HepG2 (cell line): ENCODE data around the gene TSGA10IP. TPM values are rescaled to one million over a fixed set of nuclear protein-coding genes. Genes with fewer than 3 reads are reported as not detected.

Source experiments
- HNF4A ChIP-seq: sonication (generic); formaldehyde crosslinking; IDR thresholded peaks from 2 replicates; pipeline ENCODE4 v1.4.0; 2020; ENCODE audit warnings: missing genetic modification reagents
- IRF2 ChIP-seq: IDR thresholded peaks from 2 replicates; pipeline ENCODE4 v1.6.1; 2018; ENCODE audit warnings: missing genetic modification reagents, missing compliant biosample characterization
- MYPOP ChIP-seq: sonication (generic); formaldehyde crosslinking; IDR thresholded peaks from 2 replicates; pipeline ENCODE4 v1.8.1; 2023; ENCODE audit warnings: mild to moderate bottlenecking, moderate library complexity, missing genetic modification reagents
- NRL ChIP-seq: sonication (generic); formaldehyde crosslinking; IDR thresholded peaks from 2 replicates; pipeline ENCODE4 v1.5.0; 2020; ENCODE audit warnings: missing genetic modification reagents, mild to moderate bottlenecking, moderate library complexity, borderline replicate concordance
- PTBP1 ChIP-seq: fragments of 200-400 bp; formaldehyde crosslinking; IDR thresholded peaks from 2 replicates; pipeline ENCODE4 v1.6.1; 2018; ENCODE audit warnings: low read length, low read depth; ENCODE audit not compliant: poor library complexity, severe bottlenecking
- THAP11 ChIP-seq: IDR thresholded peaks from 2 replicates; pipeline ENCODE4 v1.6.1; 2016; ENCODE audit warnings: missing biosample characterization, missing genetic modification reagents
- ZFP36L1 ChIP-seq: sonication (generic); formaldehyde crosslinking; IDR thresholded peaks from 2 replicates; pipeline ENCODE4 v1.8.0; 2022; ENCODE audit warnings: mild to moderate bottlenecking, missing genetic modification reagents, moderate library complexity
- ZNF138 ChIP-seq: sonication (generic); formaldehyde crosslinking; IDR thresholded peaks from 2 replicates; pipeline ENCODE4 v1.5.0; 2020; ENCODE audit warnings: mild to moderate bottlenecking, low read depth, missing genetic modification reagents
- ZNF687 ChIP-seq: sonication (generic); formaldehyde crosslinking; IDR thresholded peaks from 2 replicates; pipeline ENCODE4 v1.5.1; 2020; ENCODE audit warnings: mild to moderate bottlenecking, missing genetic modification reagents, moderate library complexity
- ZNF709 ChIP-seq: sonication (generic); formaldehyde crosslinking; IDR thresholded peaks from 2 replicates; pipeline ENCODE4 v1.5.0; 2020; ENCODE audit warnings: mild to moderate bottlenecking, missing genetic modification reagents
- ZNF770 ChIP-seq: sonication (generic); formaldehyde crosslinking; IDR thresholded peaks from 2 replicates; pipeline ENCODE4 v1.5.0; 2020; ENCODE audit warnings: mild to moderate bottlenecking, missing genetic modification reagents
- ZSCAN21 ChIP-seq: sonication (generic); formaldehyde crosslinking; IDR thresholded peaks from 2 replicates; pipeline ENCODE4 v1.8.0; 2022; ENCODE audit warnings: mild to moderate bottlenecking, missing genetic modification reagents, moderate library complexity, borderline replicate concordance
- polyA plus RNA-seq, 8 experiments: library from polyadenylated mRNA; depleted of rRNA in 3 of 8; stranded (reverse) in 7 of 8; unstranded in 1 of 8; fragments of >200 nt; fragmentation: Illumina TruSeq in 4 of 8; extraction: Trizol in 4 of 8; gene quantifications; 2 replicates each; pipeline versions ENCODE4 v1.2.1 to v1.2.3, GENCODE V29; 2011 to 2016; ENCODE audit warnings: low read depth in 4 of 8, missing spikeins in 1 of 8, mixed read lengths in 1 of 8; ENCODE audit not compliant: insufficient read depth in 1 of 8
- total RNA-seq, 5 experiments: library from RNA; depleted of rRNA; stranded (reverse); fragments of >200 nt; fragmentation: Illumina TruSeq; extraction: Trizol; gene quantifications; 2 replicates each; pipeline ENCODE4 v1.2.3, GENCODE V29; 2016; ENCODE audit warnings: low read depth in 1 of 5
- TF ChIP-seq, protein P1 (sequence below): sonication (generic); formaldehyde crosslinking; IDR thresholded peaks from 2 replicates; pipeline ENCODE4 v1.8.1; 2023; ENCODE audit warnings: mild to moderate bottlenecking, inconsistent platforms, moderate library complexity, missing genetic modification reagents, borderline replicate concordance
- TF ChIP-seq, protein P2 (sequence below): sonication (generic); formaldehyde crosslinking; IDR thresholded peaks from 2 replicates; pipeline ENCODE4 v1.5.1; 2020; ENCODE audit warnings: mild to moderate bottlenecking, missing genetic modification reagents

TSGA10IP gene
- total and polyA plus RNA-seq, 2 of the 13 experiments (the other 11 are each of a cell fraction or from before 2014, with no cell fraction given) = not detected

- TF ChIP-seq, protein P1, sequence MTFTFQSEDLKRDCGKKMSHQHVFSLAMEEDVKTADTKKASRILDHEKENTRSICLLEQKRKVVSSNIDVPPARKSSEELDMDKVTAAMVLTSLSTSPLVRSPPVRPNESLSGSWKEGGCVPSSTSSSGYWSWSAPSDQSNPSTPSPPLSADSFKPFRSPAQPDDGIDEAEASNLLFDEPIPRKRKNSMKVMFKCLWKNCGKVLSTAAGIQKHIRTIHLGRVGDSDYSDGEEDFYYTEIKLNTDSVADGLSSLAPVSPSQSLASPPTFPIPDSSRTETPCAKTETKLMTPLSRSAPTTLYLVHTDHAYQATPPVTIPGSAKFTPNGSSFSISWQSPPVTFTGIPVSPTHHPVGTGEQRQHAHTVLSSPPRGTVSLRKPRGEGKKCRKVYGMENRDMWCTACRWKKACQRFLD (CRISPR knock-in tag) = no peak
- peak; percentile 45; the same call in 1 of the 2 replicates for TF ChIP-seq ZNF687 (CRISPR knock-in tag)
- peak; percentile 36; the same call in 1 of the 2 replicates for TF ChIP-seq HNF4A
- TF ChIP-seq ZSCAN21 (CRISPR knock-in tag) = no peak
- TF ChIP-seq IRF2 (CRISPR knock-in tag) = no peak
- TF ChIP-seq ZFP36L1 (CRISPR knock-in tag) = no peak
- no peak for TF ChIP-seq PTBP1
- TF ChIP-seq, protein P2, sequence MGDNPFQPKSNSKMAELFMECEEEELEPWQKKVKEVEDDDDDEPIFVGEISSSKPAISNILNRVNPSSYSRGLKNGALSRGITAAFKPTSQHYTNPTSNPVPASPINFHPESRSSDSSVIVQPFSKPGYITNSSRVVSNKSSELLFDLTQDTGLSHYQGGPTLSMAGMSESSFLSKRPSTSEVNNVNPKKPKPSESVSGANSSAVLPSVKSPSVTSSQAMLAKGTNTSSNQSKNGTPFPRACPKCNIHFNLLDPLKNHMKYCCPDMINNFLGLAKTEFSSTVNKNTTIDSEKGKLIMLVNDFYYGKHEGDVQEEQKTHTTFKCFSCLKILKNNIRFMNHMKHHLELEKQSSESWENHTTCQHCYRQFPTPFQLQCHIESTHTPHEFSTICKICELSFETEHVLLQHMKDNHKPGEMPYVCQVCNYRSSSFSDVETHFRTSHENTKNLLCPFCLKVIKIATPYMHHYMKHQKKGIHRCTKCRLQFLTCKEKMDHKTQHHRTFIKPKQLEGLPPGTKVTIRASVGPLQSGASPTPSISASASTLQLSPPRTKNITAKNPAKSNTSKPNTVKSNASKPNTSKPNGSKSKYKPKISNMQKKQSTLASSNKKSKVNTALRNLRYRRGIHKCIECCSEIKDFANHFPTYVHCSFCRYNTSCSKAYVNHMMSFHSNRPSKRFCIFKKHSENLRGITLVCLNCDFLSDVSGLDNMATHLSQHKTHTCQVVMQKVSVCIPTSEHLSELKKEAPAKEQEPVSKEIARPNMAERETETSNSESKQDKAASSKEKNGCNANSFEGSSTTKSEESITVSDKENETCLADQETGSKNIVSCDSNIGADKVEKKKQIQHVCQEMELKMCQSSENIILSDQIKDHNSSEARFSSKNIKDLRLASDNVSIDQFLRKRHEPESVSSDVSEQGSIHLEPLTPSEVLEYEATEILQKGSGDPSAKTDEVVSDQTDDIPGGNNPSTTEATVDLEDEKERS (CRISPR knock-in tag) = no peak
- no peak for TF ChIP-seq THAP11 (CRISPR knock-in tag)
- no peak for TF ChIP-seq ZNF709 (CRISPR knock-in tag)
- TF ChIP-seq ZNF138 (CRISPR knock-in tag) = no peak
- no peak for TF ChIP-seq MYPOP (CRISPR knock-in tag)
- TF ChIP-seq ZNF770 (CRISPR knock-in tag) = no peak
- no peak for TF ChIP-seq NRL (CRISPR knock-in tag)
Measured at GRCh38 chr11:65944767-65945166, 513 bp upstream of the TSGA10IP start (continued).
